ENCODE data around the gene TLX1.

DNA sequence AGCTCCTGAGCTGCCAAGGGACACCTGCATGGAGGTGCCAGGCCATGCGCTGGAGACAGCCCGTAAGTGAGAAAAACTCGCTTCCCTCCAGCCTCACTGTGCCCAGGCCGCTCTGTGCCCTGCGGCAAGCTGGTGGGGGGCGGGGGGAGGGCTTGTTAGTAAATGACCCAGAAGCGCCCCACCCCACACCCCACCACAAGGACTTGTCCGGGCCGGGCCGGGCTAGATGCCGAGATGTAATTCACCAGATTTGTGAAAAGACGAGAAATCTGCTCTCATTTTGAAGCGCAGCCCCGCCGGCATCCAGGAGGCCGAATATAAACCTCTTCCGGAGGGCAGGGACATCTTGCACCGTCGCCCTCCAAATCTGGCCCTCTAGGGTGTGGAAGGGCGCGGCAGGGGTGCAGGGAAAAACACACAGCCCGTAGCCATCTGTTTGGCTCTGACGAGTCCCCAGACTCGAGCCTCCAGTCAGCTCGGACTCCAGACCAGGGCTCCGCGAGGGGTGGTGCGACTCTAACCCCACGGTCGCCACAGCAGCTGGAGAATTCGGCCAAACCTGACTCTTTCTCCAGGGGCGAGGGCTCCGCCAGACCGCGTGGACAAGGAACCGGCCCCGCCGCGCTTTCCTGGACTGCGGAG is 14.8 kb downstream of the TLX1 start:
- TF ChIP-seq, protein P1, sequence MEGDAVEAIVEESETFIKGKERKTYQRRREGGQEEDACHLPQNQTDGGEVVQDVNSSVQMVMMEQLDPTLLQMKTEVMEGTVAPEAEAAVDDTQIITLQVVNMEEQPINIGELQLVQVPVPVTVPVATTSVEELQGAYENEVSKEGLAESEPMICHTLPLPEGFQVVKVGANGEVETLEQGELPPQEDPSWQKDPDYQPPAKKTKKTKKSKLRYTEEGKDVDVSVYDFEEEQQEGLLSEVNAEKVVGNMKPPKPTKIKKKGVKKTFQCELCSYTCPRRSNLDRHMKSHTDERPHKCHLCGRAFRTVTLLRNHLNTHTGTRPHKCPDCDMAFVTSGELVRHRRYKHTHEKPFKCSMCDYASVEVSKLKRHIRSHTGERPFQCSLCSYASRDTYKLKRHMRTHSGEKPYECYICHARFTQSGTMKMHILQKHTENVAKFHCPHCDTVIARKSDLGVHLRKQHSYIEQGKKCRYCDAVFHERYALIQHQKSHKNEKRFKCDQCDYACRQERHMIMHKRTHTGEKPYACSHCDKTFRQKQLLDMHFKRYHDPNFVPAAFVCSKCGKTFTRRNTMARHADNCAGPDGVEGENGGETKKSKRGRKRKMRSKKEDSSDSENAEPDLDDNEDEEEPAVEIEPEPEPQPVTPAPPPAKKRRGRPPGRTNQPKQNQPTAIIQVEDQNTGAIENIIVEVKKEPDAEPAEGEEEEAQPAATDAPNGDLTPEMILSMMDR (IDR thresholded peaks at IDR 0.05), result no peak
- no peak for TF ChIP-seq POLR2AphosphoS5 (IDR thresholded peaks at IDR 0.05)
- TF ChIP-seq POLR2A (IDR thresholded peaks at IDR 0.05), result no peak
- no peak for TF ChIP-seq EP300 (IDR thresholded peaks at IDR 0.05)
